Stimulated activated naive CD4-positive, alpha-beta T cell (primary cell): ENCODE data around the gene ZIK1.
A peak's percentile ranks its signal among the peaks of the same experiment; 100 is the strongest.

ENCODE experiments used
- DNase-seq, 6 experiments: peaks; one replicate each; lab custom pipeline; 2025; lab: John Stamatoyannopoulos, UW

Gene ZIK1

GRCh38 chr19:57611113-57611512 lies 27.2 kb downstream of the ZIK1 start:
- DNase-seq = no peak

- DNase-seq = peak; percentile 66 to 87 (median 80)
These were observed 30.2 kb downstream of the ZIK1 start, which contains the start of gene ZNF134 for GRCh38 chr19:57613941-57614743. ZNF134 (plus strand) TSS chr19:57614242; CDS start chr19:57619469, 5,227 bp downstream.

- DNase-seq = no peak
These were observed 31.4 kb downstream of the ZIK1 start for GRCh38 chr19:57615346-57615745.

DNA sequence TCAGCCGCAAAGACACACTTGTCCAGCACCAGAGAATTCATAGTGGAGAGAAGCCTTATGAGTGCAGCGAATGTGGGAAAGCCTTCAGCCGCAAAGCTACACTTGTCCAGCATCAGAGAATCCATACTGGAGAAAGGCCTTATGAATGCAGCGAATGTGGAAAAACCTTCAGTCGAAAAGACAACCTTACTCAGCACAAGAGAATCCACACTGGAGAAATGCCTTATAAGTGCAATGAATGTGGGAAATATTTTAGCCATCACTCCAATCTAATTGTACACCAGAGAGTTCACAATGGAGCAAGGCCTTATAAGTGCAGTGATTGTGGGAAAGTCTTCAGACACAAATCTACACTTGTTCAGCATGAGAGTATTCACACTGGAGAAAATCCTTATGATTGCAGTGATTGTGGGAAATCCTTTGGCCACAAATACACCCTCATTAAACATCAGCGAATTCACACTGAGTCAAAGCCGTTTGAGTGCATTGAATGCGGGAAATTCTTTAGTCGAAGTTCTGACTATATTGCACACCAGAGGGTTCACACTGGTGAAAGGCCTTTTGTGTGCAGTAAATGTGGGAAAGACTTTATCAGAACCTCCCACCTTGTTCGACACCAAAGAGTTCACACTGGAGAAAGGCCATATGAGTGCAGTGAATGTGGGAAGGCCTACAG lies 36.9 kb downstream of the ZIK1 start:
- no peak for DNase-seq

GRCh38 chr19:57623091-57623490 lies 39.1 kb downstream of the ZIK1 start:
- no peak for DNase-seq

DNA sequence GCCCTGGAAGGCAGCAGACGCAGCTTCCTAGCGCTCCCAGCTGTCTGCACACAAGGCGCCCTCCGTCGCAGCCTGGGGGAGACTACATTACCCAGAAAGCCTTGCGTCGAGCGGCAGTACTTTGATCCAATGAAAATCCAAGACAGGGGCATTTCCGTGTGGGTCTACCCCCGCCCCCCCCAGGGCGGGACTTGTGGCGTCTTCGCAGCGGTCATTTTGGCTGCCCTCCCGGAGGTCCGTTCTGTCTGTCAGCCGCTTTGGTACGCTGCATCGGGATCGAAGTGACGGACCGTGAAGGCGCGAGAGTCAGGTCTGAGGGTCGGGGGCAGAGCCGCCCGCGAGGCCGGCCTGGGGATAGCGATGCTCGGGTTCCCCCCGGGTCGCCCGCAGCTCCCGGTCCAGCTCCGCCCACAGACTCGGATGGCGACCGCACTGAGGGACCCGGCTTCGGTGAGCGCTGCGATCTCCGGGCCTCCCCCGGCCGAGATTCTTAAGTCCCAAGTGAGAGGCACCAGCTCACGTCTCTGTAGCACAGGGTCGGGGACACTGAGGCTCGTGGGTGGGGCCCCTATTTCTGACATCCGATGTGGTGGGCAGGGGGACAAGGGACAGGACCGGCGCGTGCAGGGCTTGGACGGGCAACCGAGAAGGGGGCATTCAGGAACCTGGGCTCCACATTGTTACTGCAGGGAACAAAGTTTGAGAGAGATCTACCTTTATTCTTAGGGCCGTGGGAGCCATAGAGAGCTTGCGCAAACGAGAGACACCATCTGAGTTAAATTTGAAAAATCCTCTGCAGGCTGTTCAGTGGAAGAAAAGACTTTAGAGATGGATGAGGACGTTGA lies 49.3 kb downstream of the ZIK1 start, which contains the start of gene ZNF211:
TSS of gene ZNF211 (plus strand) at position 182 of the 845 bp plus-strand sequence. CDS start at position 361, 179 bp downstream.
- peak; percentile 76 to 87 (median 81) for DNase-seq

DNA sequence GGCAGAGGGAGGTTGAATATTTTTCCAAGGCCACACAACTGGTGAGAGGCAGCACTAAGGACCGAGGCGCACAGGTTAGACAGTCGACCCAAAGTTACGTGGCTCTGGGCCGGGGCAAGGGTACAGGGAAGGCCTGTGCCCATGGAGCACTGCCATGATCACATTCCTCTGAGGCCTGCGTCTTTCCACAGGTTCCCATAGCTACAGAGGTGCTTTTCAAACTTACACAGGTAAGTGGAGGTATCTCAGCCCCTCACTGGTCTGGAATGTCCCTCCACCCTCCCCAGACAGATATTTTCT lies 49.8 kb downstream of the ZIK1 start:
- no peak for DNase-seq

DNA sequence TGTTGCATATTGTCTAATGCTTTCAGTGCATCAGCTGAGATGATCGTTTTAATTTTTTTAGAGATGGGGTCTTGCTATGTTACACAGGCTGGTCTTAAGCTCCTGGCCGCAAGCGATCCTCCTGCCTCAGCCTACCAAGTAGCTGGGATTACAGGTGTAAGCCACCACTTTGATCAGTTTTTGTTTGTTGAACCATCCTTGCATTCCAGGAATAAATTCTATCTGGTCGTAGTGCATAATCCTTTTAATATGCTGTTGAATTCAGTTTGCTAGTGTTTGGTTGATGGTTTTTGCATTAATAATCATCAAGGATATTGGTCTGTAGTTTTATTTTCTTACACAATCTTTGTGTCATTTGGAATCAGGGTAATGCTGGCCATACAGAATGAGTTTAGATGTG lies 53.4 kb downstream of the ZIK1 start:
- DNase-seq = peak in 1 of 6 experiments; percentile 18

DNA sequence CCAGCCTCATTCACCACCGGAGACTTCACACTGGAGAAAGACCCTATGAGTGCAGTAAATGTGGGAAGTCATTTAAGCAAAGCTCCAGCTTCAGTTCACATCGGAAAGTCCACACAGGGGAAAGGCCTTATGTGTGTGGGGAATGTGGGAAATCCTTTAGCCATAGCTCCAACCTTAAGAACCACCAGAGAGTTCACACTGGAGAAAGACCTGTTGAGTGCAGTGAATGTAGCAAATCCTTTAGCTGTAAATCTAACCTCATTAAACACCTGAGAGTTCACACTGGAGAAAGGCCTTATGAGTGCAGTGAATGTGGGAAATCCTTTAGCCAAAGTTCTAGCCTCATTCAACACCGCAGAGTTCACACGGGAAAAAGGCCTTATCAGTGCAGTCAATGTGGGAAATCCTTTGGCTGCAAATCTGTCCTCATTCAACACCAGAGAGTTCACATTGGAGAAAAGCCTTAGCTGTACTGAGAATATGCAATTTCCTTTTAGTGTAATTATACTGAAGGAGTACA lies 57.8 kb downstream of the ZIK1 start:
- no peak for DNase-seq

DNA sequence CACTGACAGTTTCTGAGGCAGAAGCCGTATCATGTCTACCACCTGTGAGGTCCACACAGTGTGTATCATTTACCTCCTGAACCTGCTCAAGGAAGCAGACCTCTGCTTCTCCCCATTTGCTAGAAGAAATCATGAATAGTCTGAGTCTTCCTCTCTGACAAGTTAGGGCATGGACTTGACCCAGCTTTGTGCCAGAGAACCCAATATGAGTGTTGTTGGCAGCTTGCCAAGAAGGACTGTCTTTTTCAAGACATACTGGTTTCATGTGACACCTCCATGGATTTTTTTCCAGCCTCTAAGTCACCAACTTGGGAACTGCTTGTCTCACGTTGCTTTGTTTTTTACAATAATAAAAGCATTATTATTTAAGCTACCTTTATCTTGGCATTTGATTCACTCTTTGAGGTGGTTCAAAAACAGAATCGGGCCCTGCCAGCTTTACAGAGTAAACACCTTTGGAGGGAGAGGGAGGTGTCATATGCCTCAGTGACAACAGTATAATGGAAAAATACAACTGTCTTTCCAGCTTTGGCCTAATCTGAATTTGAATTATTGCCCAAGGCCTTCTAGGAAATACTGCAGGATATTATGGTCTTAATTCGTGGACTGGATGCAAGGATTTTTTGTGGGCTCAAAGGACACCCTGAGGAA lies 58.6 kb downstream of the ZIK1 start:
- no peak for DNase-seq
